ENCODE measurements around the gene SMAD9.

The SMAD9 gene

GRCh38 chr13:36862002-36862685 is 57.9 kb downstream of the SMAD9 start:
- DNase-seq = no peak

- no peak for DNase-seq
Observed at GRCh38 chr13:36859259-36859658, 60.8 kb downstream of the SMAD9 start.

- DNase-seq = no peak
Observed at GRCh38 chr13:36858290-36858689, 61.7 kb downstream of the SMAD9 start.

- DNase-seq = no peak
Observed at GRCh38 chr13:36857253-36857652, 62.8 kb downstream of the SMAD9 start.

GRCh38 chr13:36850790-36851438 is 69.1 kb downstream of the SMAD9 start:
- DNase-seq = peak in 1 of 2 donors; percentile 19

GRCh38 chr13:36848199-36848982 is 71.6 kb downstream of the SMAD9 start:
- no peak for DNase-seq

- no peak for DNase-seq
Observed at GRCh38 chr13:36847606-36848005, 72.4 kb downstream of the SMAD9 start.

GRCh38 chr13:36841391-36841790 is 78.6 kb downstream of the SMAD9 start:
- no peak for DNase-seq

GRCh38 chr13:36840718-36841250 is 79.3 kb downstream of the SMAD9 start:
- DNase-seq = no peak

GRCh38 chr13:36839981-36840380 is 80.1 kb downstream of the SMAD9 start:
- no peak for DNase-seq

GRCh38 chr13:36839281-36839680 is 80.8 kb downstream of the SMAD9 start:
- no peak for DNase-seq

- no peak for DNase-seq
Observed at GRCh38 chr13:36837354-36838092, 82.5 kb downstream of the SMAD9 start.

GRCh38 chr13:36834299-36834698 is 85.7 kb downstream of the SMAD9 start:
- DNase-seq = no peak

- no peak for DNase-seq
Observed at GRCh38 chr13:36831291-36831690, 88.7 kb downstream of the SMAD9 start.

GRCh38 chr13:36829753-36830152 is 90.3 kb downstream of the SMAD9 start:
- no peak for DNase-seq

GRCh38 chr13:36822785-36823184 is 97.3 kb downstream of the SMAD9 start:
- DNase-seq = no peak

GRCh38 chr13:36820222-36820621 is 99.8 kb downstream of the SMAD9 start:
- DNase-seq = no peak

GRCh38 chr13:36819739-36820090 is 100.3 kb downstream of the SMAD9 start:
- DNase-seq = peak; percentile 41 to 43

GRCh38 chr13:36818804-36819738 is 101.0 kb downstream of the SMAD9 start, which contains the start of gene RFXAP:
Gene RFXAP (plus strand): TSS chr13:36819222. CDS start chr13:36819358, 136 bp downstream.
- DNase-seq = peak; percentile 91 to 93

GRCh38 chr13:36817996-36818803 is 101.8 kb downstream of the SMAD9 start:
- DNase-seq = no peak

GRCh38 chr13:36815062-36815461 is 105.0 kb downstream of the SMAD9 start:
- no peak for DNase-seq

All from stimulated activated CD4-positive, alpha-beta T cell treated with anti-CD3 and anti-CD28 coated beads, Interleukin-2, amount 100 ng/mL, for 24 hours (primary cell).